H1 (cell line): Measurements from ENCODE around the gene DPYD. TPM values are rescaled to one million over a fixed set of nuclear protein-coding genes. Genes with fewer than 3 reads are reported as not detected.

Experiments
- CTCF ChIA-PET: fragments of 300-600 bp; sonication (Branson Sonifier 250); formaldehyde crosslinking; loops from one replicate; lab custom pipeline; 2021; ENCODE audit not compliant: partially characterized antibody; lab: Charles Lee
- POLR2A ChIA-PET: fragments of 300-600 bp; sonication (Branson Sonifier 250); formaldehyde crosslinking; loops from one replicate; lab custom pipeline; 2021; ENCODE audit warnings: inconsistent platforms; ENCODE audit not compliant: partially characterized antibody; lab: Charles Lee
- DNase-seq, 2 experiments: peaks; one replicate each; pipeline versions ENCODE4 v3.0.0 to v3.0.0-alpha.2; 2010 to 2022; ENCODE audit warnings: low spot score in 2 of 2, low read depth in 1 of 2, mixed read lengths in 1 of 2
- FAIRE-seq: peaks from 2 replicates; lab custom pipeline; 2011; peaks lifted over from hg19 to GRCh38; lab: Jason Lieb, UNC
- H2AFZ ChIP-seq: 2 replicates; pipeline ENCODE4 v1.8.1; 2012; ENCODE audit warnings: low read length, inconsistent platforms
- H2AK5ac ChIP-seq: 2 replicates; pipeline ENCODE4 v1.6.1; 2013; ENCODE audit warnings: low read depth, low read length
- H2BK120ac ChIP-seq: replicated peaks from 2 replicates; pipeline ENCODE3; 2013; ENCODE audit warnings: low read depth, low read length, inconsistent platforms
- H2BK12ac ChIP-seq: 2 replicates; pipeline ENCODE4 v1.6.1; 2013; ENCODE audit warnings: low read depth, low read length
- H2BK15ac ChIP-seq: 2 replicates; pipeline ENCODE4 v1.6.1; 2013; ENCODE audit warnings: low read length
- H2BK20ac ChIP-seq: 2 replicates; pipeline ENCODE4 v1.6.1; 2013; ENCODE audit warnings: low read length
- H2BK5ac ChIP-seq: 2 replicates; pipeline ENCODE4 v1.6.1; 2013; ENCODE audit warnings: low read depth, low read length
- H3K14ac ChIP-seq: 2 replicates; pipeline ENCODE4 v1.6.1; 2013; ENCODE audit warnings: inconsistent platforms; ENCODE audit not compliant: insufficient read length
- H3K18ac ChIP-seq: 2 replicates; pipeline ENCODE4 v1.6.1; 2013; ENCODE audit warnings: low read length; ENCODE audit errors: extremely low read depth
- H3K23ac ChIP-seq: 2 replicates; pipeline ENCODE4 v1.6.1; 2013; ENCODE audit warnings: inconsistent platforms; ENCODE audit not compliant: insufficient read length
- H3K23me2 ChIP-seq: 2 replicates; pipeline ENCODE4 v1.6.1; 2013; ENCODE audit warnings: low read depth, low read length
- H3K27ac ChIP-seq: 2 replicates; pipeline ENCODE4 v1.6.1; 2011; ENCODE audit warnings: low read depth, low read length, inconsistent platforms
- H3K27me3 ChIP-seq, 4 experiments: replicated peaks in 1 of 4; 1 replicate in 1 of 4; 2 replicates in 3 of 4; pipeline versions ENCODE4 v1.6.1 to v1.8.1; 2011 to 2013; ENCODE audit warnings: low read length in 3 of 4, mild to moderate bottlenecking in 3 of 4, inconsistent platforms in 2 of 4, mixed read lengths in 2 of 4, moderate library complexity in 1 of 4; ENCODE audit not compliant: control insufficient read depth in 3 of 4, insufficient read depth in 3 of 4; ENCODE audit errors: extremely low read depth in 1 of 4
- H3K36me3 ChIP-seq, 4 experiments: 2 replicates each; pipeline versions ENCODE4 v1.6.1 to v1.8.1; 2011 to 2013; ENCODE audit warnings: mild to moderate bottlenecking in 4 of 4, low read length in 3 of 4, moderate library complexity in 2 of 4, control low read depth in 1 of 4, inconsistent platforms in 1 of 4; ENCODE audit not compliant: insufficient read depth in 4 of 4, control insufficient read depth in 2 of 4
- H3K4ac ChIP-seq: replicated peaks from 2 replicates; pipeline ENCODE3; 2013; ENCODE audit warnings: low read length, low read depth, mixed read lengths, inconsistent platforms; ENCODE audit not compliant: insufficient read length
- H3K4me1 ChIP-seq, 4 experiments: replicated peaks in 1 of 4; 1 replicate in 1 of 4; 2 replicates in 3 of 4; pipeline versions ENCODE4 v1.6.1 to v1.8.1; 2011 to 2013; ENCODE audit warnings: low read length in 3 of 4, inconsistent platforms in 2 of 4, mixed read lengths in 1 of 4; ENCODE audit not compliant: insufficient read depth in 4 of 4, control insufficient read depth in 3 of 4
- H3K4me2 ChIP-seq, 2 experiments: 2 replicates each; pipeline versions ENCODE4 v1.6.1 to v1.8.1; 2011 to 2013; ENCODE audit warnings: low read depth in 2 of 2, low read length in 2 of 2, control low read depth in 1 of 2, inconsistent platforms in 1 of 2, mild to moderate bottlenecking in 1 of 2; ENCODE audit not compliant: insufficient read depth in 1 of 2
- H3K4me3 ChIP-seq, 4 experiments: fragments of 200-600, 300-600 bp in 1 of 4; sonication (generic), shearing (Covaris generic), sonication (Bioruptor Twin) in 1 of 4; 2 replicates each; pipeline versions ENCODE4 v1.5.1 to v1.8.1; 2011 to 2016; ENCODE audit warnings: low read length in 4 of 4, low read depth in 3 of 4, control low read depth in 2 of 4, inconsistent platforms in 2 of 4, mild to moderate bottlenecking in 2 of 4, mixed read lengths in 1 of 4, moderate library complexity in 1 of 4; ENCODE audit not compliant: insufficient read depth in 2 of 4; ENCODE audit errors: extremely low read depth in 1 of 4
- H3K56ac ChIP-seq: replicated peaks from 2 replicates; pipeline ENCODE3; 2013; ENCODE audit warnings: low read depth, mild to moderate bottlenecking, mixed read lengths, low read length, inconsistent platforms; ENCODE audit not compliant: insufficient read length
- H3K79me1 ChIP-seq: 2 replicates; pipeline ENCODE4 v1.6.1; 2013; ENCODE audit warnings: low read depth, low read length, control low read depth
- H3K79me2 ChIP-seq, 2 experiments: 2 replicates each; pipeline versions ENCODE4 v1.6.1 to v1.8.1; 2012 to 2013; ENCODE audit warnings: low read length in 2 of 2, mild to moderate bottlenecking in 2 of 2, inconsistent platforms in 1 of 2; ENCODE audit not compliant: insufficient read depth in 2 of 2, control insufficient read depth in 1 of 2
- H3K9ac ChIP-seq, 4 experiments: replicated peaks in 1 of 4; 1 replicate in 1 of 4; 2 replicates in 3 of 4; pipeline versions ENCODE4 v1.6.1 to v1.8.1; 2011 to 2013; ENCODE audit warnings: low read depth in 3 of 4, low read length in 3 of 4, control low read depth in 2 of 4, mild to moderate bottlenecking in 2 of 4, moderate library complexity in 2 of 4, inconsistent platforms in 1 of 4; ENCODE audit errors: extremely low read depth in 1 of 4
- H3K9me3 ChIP-seq, 2 experiments: 2 replicates each; pipeline versions ENCODE4 v1.6.1 to v1.8.1; 2012 to 2013; ENCODE audit warnings: mild to moderate bottlenecking in 2 of 2, moderate library complexity in 2 of 2, control low read depth in 1 of 2, inconsistent platforms in 1 of 2, low read depth in 1 of 2, low read length in 1 of 2, mixed read lengths in 1 of 2; ENCODE audit not compliant: insufficient read depth in 2 of 2
- H4K20me1 ChIP-seq, 2 experiments: replicated peaks in 1 of 2; 2 replicates each; pipeline versions ENCODE3 to v1.8.1; 2011 to 2013; ENCODE audit warnings: inconsistent platforms in 2 of 2, low read length in 2 of 2, mild to moderate bottlenecking in 1 of 2; ENCODE audit not compliant: insufficient read depth in 2 of 2, control insufficient read depth in 1 of 2
- H4K5ac ChIP-seq: 2 replicates; pipeline ENCODE4 v1.6.1; 2013; ENCODE audit warnings: low read length, low read depth, mixed read lengths, inconsistent platforms; ENCODE audit not compliant: insufficient read length
- H4K8ac ChIP-seq: 2 replicates; pipeline ENCODE4 v1.8.0; 2013; ENCODE audit warnings: mild to moderate bottlenecking, moderate library complexity, low read length, inconsistent platforms; ENCODE audit not compliant: insufficient read depth; ENCODE audit errors: extremely low read depth
- H4K91ac ChIP-seq: replicated peaks from 2 replicates; pipeline ENCODE3; 2013; ENCODE audit warnings: low read length, mixed read lengths, inconsistent platforms; ENCODE audit not compliant: insufficient read length
- ATF2 ChIP-seq: IDR thresholded peaks from 2 replicates; pipeline ENCODE4 v1.6.1; 2012; ENCODE audit warnings: low read length, inconsistent platforms
- BRCA1 ChIP-seq: IDR thresholded peaks from 2 replicates; pipeline ENCODE4 v1.6.1; 2012; ENCODE audit warnings: low read depth, low read length, improper control_type of control experiment
- CHD2 ChIP-seq: IDR thresholded peaks from 2 replicates; pipeline ENCODE4 v1.6.1; 2012; ENCODE audit warnings: low read length, improper control_type of control experiment
- EGR1 ChIP-seq: IDR thresholded peaks from 2 replicates; pipeline ENCODE4 v1.6.1; 2011; ENCODE audit warnings: low read depth, low read length, borderline replicate concordance
- EP300 ChIP-seq, 2 experiments: IDR thresholded peaks; 1 replicate in 1 of 2; 2 replicates in 1 of 2; pipeline ENCODE4 v1.6.1; 2011 to 2012; ENCODE audit warnings: low read depth in 2 of 2, low read length in 2 of 2, mild to moderate bottlenecking in 2 of 2, borderline replicate concordance in 1 of 2, inconsistent platforms in 1 of 2, moderate library complexity in 1 of 2
- HDAC2 ChIP-seq, 2 experiments: fragments of 300-600 bp in 1 of 2; sonication (generic) in 1 of 2; IDR thresholded peaks; 2 replicates each; pipeline ENCODE4 v1.6.1; 2011 to 2012; ENCODE audit warnings: low read depth in 2 of 2, low read length in 2 of 2, mild to moderate bottlenecking in 2 of 2, moderate library complexity in 2 of 2, borderline replicate concordance in 1 of 2, inconsistent platforms in 1 of 2
- NRF1 ChIP-seq: IDR thresholded peaks from 2 replicates; pipeline ENCODE4 v1.6.1; 2011; ENCODE audit warnings: mild to moderate bottlenecking, low read depth, low read length, improper control_type of control experiment
- POLR2A ChIP-seq, 2 experiments: IDR thresholded peaks; 1 replicate in 1 of 2; 2 replicates in 1 of 2; pipeline ENCODE4 v1.6.1; 2011; ENCODE audit warnings: low read depth in 2 of 2, low read length in 2 of 2, mild to moderate bottlenecking in 2 of 2; ENCODE audit errors: control extremely low read depth in 1 of 2
- POLR2AphosphoS5 ChIP-seq: IDR thresholded peaks from 2 replicates; pipeline ENCODE4 v1.6.1; 2011; ENCODE audit warnings: low read depth, low read length
- SIRT6 ChIP-seq: IDR thresholded peaks from one replicate; pipeline ENCODE4 v1.7.1; 2012; ENCODE audit warnings: low read length, inconsistent platforms
- SP1 ChIP-seq: IDR thresholded peaks from 2 replicates; pipeline ENCODE4 v1.6.1; 2011; ENCODE audit warnings: low read depth, low read length
- SP4 ChIP-seq: IDR thresholded peaks from 2 replicates; pipeline ENCODE4 v1.6.1; 2012; ENCODE audit warnings: low read length, inconsistent platforms
- SUZ12 ChIP-seq: fragments of 200-600 bp; sonication (generic); IDR thresholded peaks from 2 replicates; pipeline ENCODE4 v1.6.1; 2012; ENCODE audit warnings: mild to moderate bottlenecking, inconsistent platforms, low read length, moderate library complexity, mixed read lengths
- TAF7 ChIP-seq: optimal IDR thresholded peaks from 2 replicates; pipeline ENCODE3; 2011; ENCODE audit warnings: low read depth, mild to moderate bottlenecking, inconsistent platforms, low read length, moderate library complexity, borderline replicate concordance
- WGBS, 2 experiments: shearing (Covaris generic) in 1 of 2; methylation state at CpG; one replicate each; pipeline versions ENCODE4 v1.1.6 to v1.1.7; 2013 to 2015; ENCODE audit warnings: low lambda C conversion rate in 2 of 2, mixed read lengths in 2 of 2, inconsistent platforms in 1 of 2, low coverage in 1 of 2, missing lambda C conversion rate in 1 of 2; ENCODE audit not compliant: insufficient replicate concordance in 2 of 2, insufficient coverage in 1 of 2, insufficient read length in 1 of 2; ENCODE audit errors: extremely low coverage in 1 of 2, missing lambda C conversion rate in 1 of 2; 5-methylcytosine and 5-hydroxymethylcytosine counted together
- polyA plus RNA-seq, 7 experiments: library from polyadenylated mRNA; depleted of rRNA in 3 of 7; stranded (reverse) in 5 of 7; unstranded in 2 of 7; fragments of >200 nt in 5 of 7; fragments of 200-250 nt in 2 of 7; gene quantifications; 1 replicate in 5 of 7; 2 replicates in 1 of 7; 4 replicates in 1 of 7; pipeline versions ENCODE4 v1.2.1 to v1.2.3, GENCODE V29; 2011 to 2013; ENCODE audit warnings: missing spikeins in 2 of 7, mixed read lengths in 2 of 7
- total RNA-seq: library from RNA; stranded (reverse); fragmentation: NEBNext Ultra II Directional; extraction: Animal tissue kit (Norgen Biotek cat#: 25700); gene quantifications from 2 replicates; pipeline ENCODE4 v1.2.1, GENCODE V29; 2021

The DPYD gene
- total and polyA plus RNA-seq, 2 of the 8 experiments (the other 6 are each of a cell fraction or from before 2014, with no cell fraction given): 0.29 to 0.73 TPM

GRCh38 chr1:97783751-97784150 lies 137.1 kb downstream of the DPYD start:
- FAIRE-seq (no peak), DNase-seq (no peak)
- no peaks in the 10 kb centered on the region for H3K4me1 ChIP-seq
- CTCF ChIA-PET: no interaction called here
- H3K4me2 ChIP-seq: no peak overlapping the region
- no peak overlapping the region for H4K8ac ChIP-seq
- WGBS, 2 experiments: 94% methylated on average over 2 of the region's 2 CpGs; no CpG with 5 or more reads in 1 of the 2 experiments
- no peak overlapping the region for H3K23ac ChIP-seq
- H3K14ac ChIP-seq: no peak overlapping the region
- no peaks in the 10 kb centered on the region for H3K23me2 ChIP-seq
- no peak overlapping the region for H3K4me3 ChIP-seq
- no peak overlapping the region for H2BK15ac ChIP-seq
- no peak overlapping the region for H4K5ac ChIP-seq
- H3K9me3 ChIP-seq: no peaks in the 10 kb centered on the region
- H4K20me1 ChIP-seq: no peaks in the 10 kb centered on the region
- POLR2A ChIA-PET: no interaction called here
- H2AK5ac ChIP-seq: no peak overlapping the region
- no peak overlapping the region for H3K9ac ChIP-seq
- no peak overlapping the region for H3K56ac ChIP-seq
- no peak overlapping the region for H2BK120ac ChIP-seq
- H4K91ac ChIP-seq: no peak overlapping the region
- no peaks in the 10 kb centered on the region for H3K79me2 ChIP-seq
- no peak overlapping the region for H3K27ac ChIP-seq
- H2BK12ac ChIP-seq: no peak overlapping the region
- no peaks in the 10 kb centered on the region for H3K27me3 ChIP-seq
- no peak overlapping the region for H3K18ac ChIP-seq
- H3K4ac ChIP-seq: no peak overlapping the region
- no peaks in the 10 kb centered on the region for H3K36me3 ChIP-seq
- no peak overlapping the region for H2BK5ac ChIP-seq
- H2BK20ac ChIP-seq: no peak overlapping the region
- H2AFZ ChIP-seq: no peak overlapping the region
- H3K79me1 ChIP-seq: no peaks in the 10 kb centered on the region
- no peak for TF ChIP-seq CHD2
- no peak for TF ChIP-seq POLR2AphosphoS5
- TF ChIP-seq POLR2A (IDR thresholded peaks at IDR 0.05; ENCODE audit: control extremely low read depth in 1 of 2, low read depth in 2 of 2, low read length in 2 of 2): no peak
- TF ChIP-seq SP1: no peak
- TF ChIP-seq SP4: no peak
- TF ChIP-seq EP300 (IDR thresholded peaks at IDR 0.05; ENCODE audit: borderline replicate concordance in 1 of 2, low read depth in 2 of 2, low read length in 2 of 2): no peak
- TF ChIP-seq BRCA1: no peak
- TF ChIP-seq SIRT6: no peak
- no peak for TF ChIP-seq EGR1
- no peak for TF ChIP-seq NRF1
- TF ChIP-seq ATF2: no peak
- no peak for TF ChIP-seq SUZ12
- no peak for TF ChIP-seq TAF7
- no peak for TF ChIP-seq HDAC2 (IDR thresholded peaks at IDR 0.05; ENCODE audit: borderline replicate concordance in 1 of 2, low read depth in 2 of 2, low read length in 2 of 2)
